ENCODE data around the gene ERBB2.

The ERBB2 gene

DNA sequence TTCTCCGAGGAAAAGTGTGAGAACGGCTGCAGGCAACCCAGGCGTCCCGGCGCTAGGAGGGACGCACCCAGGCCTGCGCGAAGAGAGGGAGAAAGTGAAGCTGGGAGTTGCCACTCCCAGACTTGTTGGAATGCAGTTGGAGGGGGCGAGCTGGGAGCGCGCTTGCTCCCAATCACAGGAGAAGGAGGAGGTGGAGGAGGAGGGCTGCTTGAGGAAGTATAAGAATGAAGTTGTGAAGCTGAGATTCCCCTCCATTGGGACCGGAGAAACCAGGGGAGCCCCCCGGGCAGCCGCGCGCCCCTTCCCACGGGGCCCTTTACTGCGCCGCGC is at the start of gene ERBB2:
ERBB2 (plus strand) TSS at position 247 of the 330 bp plus-strand sequence. CDS start 175 bp downstream, outside the sequence.
- no peak for DNase-seq (ENCODE audit: low read depth)

GRCh38 chr17:39650121-39650579 is 49.7 kb upstream of the ERBB2 start:
- no peak for DNase-seq (ENCODE audit: low read depth)

- DNase-seq (ENCODE audit: low read depth): no peak
These were observed 47.8 kb upstream of the ERBB2 start for GRCh38 chr17:39651923-39652586.

DNA sequence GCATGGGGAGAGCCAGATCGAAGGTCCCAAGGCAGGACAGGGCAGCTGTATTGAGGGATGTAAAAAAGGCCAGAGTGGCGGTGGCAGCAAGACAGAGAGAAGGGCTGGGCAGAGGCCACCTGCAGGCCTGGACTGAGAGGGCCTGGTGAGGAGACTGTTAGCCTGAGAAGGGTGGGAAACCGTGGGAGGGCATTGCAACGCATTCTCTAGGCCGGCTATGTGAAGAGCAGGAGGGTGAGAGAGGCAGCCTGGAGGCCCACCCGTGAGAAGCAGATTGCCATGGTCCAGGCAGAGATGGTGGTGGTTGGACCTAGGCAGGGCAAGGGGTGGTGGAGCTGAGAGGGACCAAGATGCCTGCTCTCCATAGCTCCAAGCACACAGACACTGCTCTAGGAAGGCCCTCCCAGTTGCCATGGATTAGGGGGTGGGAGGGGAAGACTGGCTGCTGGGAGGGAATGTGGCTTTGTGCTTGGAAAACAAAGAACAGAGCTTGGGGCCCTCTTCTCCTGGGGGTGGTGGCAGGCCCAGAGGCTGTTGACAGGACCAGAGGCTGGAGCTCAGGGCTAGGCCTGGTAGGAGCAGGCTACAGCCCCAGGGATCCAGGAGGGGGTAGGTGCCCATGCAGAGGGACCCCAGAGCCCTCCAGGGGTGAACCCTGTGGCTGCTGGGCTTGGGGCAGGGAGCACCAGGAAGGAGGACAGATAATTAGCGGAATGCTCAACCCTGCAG is 47.1 kb upstream of the ERBB2 start:
- DNase-seq (ENCODE audit: low read depth): no peak

- no peak for DNase-seq (ENCODE audit: low read depth)
These were observed 46.6 kb upstream of the ERBB2 start for GRCh38 chr17:39653316-39653661.

DNA sequence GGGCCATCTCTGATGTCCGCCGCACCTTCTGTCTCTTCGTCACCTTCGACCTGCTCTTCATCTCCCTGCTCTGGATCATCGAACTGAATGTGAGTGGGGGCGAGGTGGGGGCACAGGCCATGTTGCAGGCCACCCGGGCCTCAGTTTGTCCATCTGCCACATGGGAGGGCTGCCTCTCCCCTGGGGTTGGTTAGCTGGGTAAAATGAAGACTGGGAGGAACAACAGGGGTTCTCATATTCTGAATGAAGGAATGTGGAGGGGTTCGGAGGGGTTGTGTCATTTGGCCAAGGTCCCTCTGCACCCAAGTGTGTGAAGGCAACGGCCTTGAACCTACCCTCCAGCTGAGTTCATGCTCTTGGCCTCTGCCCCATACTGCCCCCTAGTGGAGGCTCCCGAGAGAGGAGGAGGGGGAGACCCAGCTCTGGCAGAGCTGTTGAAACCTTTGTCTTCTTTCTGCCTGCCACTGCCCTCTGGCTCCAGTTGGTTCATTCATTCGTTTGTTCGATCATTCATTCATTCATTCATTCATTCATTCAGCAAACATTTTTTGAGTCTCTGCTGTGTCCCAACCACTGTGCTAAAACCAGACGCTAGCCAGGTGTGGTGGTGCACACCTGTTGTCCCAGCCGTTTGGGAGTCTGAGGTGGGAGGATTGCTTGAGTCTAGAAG is 46.1 kb upstream of the ERBB2 start:
- DNase-seq (ENCODE audit: low read depth): peak; percentile 66

- DNase-seq (ENCODE audit: low read depth): no peak
These were observed 44.8 kb upstream of the ERBB2 start for GRCh38 chr17:39655105-39655504.

DNA sequence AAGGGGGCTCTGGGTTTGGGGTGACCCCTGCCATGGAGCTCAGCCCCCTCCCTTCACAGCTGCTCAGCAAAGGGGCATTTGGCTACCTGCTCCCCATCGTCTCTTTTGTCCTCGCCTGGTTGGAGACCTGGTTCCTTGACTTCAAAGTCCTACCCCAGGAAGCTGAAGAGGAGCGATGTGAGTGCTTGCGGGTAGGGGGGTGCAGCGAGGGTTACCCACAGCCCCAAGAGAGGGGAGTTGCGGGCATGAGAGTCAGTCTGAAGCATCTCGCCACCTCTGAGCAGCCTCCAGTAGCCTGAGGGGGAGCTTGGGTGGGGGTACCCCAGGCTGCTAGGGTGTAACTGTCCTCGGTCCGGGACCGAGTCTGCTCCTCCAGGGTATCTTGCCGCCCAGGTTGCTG is 41.5 kb upstream of the ERBB2 start:
- no peak for DNase-seq (ENCODE audit: low read depth)

DNA sequence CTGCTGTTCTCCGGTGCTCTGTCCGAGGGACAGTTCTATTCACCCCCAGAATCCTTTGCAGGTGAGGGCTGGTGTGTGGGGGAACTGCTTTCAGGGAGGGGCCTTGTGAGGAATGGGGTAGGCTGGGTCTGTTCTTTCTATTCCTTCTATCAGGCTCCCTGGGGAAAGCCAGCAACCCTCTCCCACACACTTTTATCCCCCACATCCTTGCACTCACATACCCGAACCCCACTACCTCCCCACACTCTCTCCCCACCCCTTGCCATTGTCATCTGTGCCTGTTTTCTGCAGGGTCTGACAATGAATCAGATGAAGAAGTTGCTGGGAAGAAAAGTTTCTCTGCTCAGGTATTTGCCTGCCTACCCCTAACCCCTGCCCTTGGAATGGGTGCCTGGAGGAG is 41.1 kb upstream of the ERBB2 start:
- no peak for DNase-seq (ENCODE audit: low read depth)

- DNase-seq (ENCODE audit: low read depth): no peak
These were observed 40.4 kb upstream of the ERBB2 start for GRCh38 chr17:39659279-39660010.

DNA sequence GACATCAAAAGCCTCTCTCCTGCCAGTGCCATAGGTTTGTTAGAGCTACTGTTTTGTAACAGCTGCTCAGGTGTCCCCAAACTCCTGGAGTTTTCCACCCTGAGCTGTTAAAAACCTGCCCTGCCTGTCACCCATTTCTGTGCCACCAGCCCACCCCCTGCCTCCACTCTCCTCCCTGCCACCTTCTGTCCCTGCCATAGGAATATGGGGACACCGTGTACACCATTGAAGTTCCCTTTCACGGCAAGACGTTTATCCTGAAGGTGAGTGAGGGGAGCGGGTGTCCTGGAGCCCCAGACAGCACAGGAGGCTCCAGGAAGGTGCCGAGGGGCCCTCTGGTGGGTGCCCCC is 39.9 kb upstream of the ERBB2 start:
- no peak for DNase-seq (ENCODE audit: low read depth)

DNA sequence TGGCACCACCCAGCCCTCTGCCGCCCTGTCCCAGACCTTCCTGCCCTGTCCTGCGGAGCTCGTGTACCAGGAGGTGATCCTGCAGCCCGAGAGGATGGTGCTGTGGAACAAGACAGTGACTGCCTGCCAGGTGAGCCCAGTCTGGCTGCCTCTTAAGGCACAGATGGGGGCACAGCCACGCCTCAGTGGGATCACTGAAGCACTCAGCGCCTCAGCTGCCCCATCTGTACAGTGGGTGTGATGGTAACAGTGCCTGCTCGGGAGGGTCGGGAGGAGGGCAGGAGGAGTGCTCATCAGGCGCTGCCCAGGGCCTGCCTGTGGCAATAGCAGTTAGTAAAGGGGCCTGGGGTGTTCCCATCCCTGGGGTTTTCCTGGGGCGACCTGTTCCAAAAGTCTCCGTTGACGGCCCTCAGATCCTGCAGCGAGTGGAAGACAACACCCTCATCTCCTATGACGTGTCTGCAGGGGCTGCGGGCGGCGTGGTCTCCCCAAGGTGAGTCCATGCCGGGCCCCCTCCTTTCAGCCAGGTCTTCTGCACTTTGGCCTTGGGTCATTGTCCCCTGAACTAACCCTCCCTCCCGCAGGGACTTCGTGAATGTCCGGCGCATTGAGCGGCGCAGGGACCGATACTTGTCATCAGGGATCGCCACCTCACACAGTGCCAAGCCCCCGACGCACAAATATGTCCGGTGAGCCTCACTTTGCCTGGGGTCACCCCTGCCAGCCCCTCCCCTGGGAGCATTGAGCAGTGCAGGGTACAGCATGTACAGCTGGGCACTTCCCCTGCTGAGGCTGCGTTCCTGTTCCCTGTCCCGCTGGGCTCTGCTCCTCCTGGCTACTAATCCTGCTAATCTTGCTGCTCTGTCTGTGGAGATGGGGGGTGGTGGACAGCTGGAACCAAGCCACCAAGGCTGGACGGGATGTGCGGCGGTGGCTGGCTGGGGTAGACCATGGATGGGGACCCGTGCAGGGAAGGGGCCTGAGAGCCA is 39.2 kb upstream of the ERBB2 start:
- DNase-seq (ENCODE audit: low read depth): no peak

- no peak for DNase-seq (ENCODE audit: low read depth)
These were observed 37.9 kb upstream of the ERBB2 start for GRCh38 chr17:39661744-39662541.

GRCh38 chr17:39662551-39663339 is 37.1 kb upstream of the ERBB2 start:
- DNase-seq (ENCODE audit: low read depth): no peak

GRCh38 chr17:39663340-39663687 is 36.5 kb upstream of the ERBB2 start:
- DNase-seq (ENCODE audit: low read depth): no peak

DNA sequence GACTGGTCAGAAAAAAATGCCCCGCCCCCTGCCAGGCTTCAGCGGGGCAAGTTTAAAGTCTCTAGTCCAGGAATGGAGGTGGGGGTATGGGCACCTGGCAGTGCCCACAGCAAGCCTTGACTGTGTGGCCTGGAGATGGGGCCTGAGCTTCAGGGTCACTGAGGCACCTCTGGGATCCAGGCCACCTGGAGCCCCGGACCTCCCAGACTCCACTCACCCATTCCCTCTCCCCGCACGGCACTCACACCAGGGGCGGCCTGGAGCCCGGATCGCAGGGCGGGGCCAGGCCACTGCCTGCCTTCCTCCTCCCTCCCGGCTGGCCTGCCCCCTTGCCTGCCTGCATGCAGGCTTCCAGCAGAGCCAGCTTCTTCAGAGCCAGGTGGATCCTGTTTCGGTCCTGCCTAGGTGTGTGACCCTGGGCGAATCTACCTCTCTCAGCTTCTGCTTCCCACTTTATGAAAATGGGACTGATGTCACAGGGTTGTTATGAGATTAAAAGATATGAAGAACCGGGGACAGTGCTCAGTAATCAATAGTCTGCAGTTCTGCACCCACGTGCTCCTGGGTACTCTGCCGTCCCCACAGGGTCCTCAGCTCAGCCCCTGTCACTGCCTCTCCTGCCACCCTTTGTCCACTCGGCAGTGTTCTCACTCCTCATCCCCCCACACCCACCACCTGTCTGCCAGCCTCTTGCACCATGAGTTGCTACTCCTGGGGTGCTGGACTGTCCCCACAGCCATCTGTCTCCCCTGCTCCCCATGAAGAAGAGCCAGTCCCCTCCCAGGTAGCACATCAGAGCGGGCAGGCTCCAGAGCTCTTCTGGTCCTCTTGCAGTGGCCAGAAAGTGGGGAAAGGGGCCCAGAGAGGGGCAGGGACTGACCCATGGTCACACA is 35.9 kb upstream of the ERBB2 start:
- DNase-seq (ENCODE audit: low read depth): no peak

DNA sequence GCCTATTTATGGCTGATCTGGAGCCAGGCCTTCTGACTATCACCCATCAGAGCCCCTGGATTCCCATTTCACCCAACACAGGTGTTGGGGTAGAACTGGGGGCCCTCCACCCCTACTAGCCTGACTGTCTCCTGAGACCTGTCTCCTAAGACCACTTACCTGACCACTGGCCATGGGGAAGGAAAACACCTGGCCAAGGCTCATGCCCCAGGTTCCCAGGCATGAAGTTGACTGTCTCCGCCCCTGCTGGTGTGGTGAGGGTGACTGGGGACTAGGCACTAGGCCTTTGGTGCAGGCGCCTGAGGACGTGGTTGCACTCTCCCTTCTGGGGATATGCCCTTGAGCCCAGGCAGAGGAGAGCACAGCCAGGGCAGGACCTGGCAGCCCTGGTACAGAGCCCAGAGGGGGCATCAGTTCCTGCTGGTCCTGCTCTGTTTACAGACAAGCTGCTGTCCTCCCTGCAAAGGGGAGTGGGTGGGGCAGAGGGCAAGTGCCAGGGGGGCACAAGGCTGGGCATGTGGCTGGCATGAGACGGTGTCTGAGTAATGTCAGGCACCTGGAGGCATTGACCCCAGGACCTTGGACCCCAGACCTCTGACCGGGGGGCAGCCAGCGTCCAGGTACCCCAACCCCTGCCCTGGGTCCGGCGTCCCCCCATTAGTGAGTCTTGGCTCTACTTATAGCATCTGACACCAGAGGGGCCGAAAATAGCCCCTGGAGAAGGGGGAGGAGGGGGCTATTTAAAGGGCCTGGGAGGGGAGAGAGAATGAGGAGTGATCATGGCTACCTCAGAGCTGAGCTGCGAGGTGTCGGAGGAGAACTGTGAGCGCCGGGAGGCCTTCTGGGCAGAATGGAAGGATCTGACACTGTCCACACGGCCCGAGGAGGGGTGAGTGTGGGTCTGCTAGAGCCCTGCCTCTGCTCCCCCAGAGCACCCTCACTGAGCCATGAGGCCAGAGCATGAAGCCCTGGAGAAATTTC is 35.0 kb upstream of the ERBB2 start, which contains the start of gene TCAP:
TCAP (plus strand) TSS at position 769 of the 981 bp plus-strand sequence; CDS start at position 780, 11 bp downstream.
- DNase-seq (ENCODE audit: low read depth): no peak

Measured in stimulated activated CD8-positive, alpha-beta memory T cell treated with anti-CD3 and anti-CD28 coated beads, Interleukin-12 subunit alpha, Interleukin-12 subunit beta, amount 100 ng/mL, for 1 hour (primary cell).